GM23338 (cell line): ENCODE results near the gene ZBTB25. TPM values are rescaled to one million over a fixed set of nuclear protein-coding genes. Genes with fewer than 3 reads are reported as not detected.

Experiments
- ATAC-seq: fragments of 200-7000 bp; cut with Tn5 transposase; 3 replicates; pipeline ENCODE4 v1.9.1; 2020
- DNase-seq: peaks from one replicate; pipeline ENCODE4 v3.0.0-alpha.2; 2015; ENCODE audit warnings: low spot score
- H2AFZ ChIP-seq: fragments of 200-600 bp; sonication (generic); 2 replicates; pipeline ENCODE4 v1.8.0; 2016; ENCODE audit warnings: antibody characterized with exemption, mild to moderate bottlenecking, moderate library complexity
- H3F3A ChIP-seq: fragments of 200-600 bp; sonication (generic); replicated peaks from 2 replicates; pipeline ENCODE4 v1.8.0; 2017; ENCODE audit warnings: antibody characterized with exemption, mixed run types, low read depth
- H3K27ac ChIP-seq: fragments of 200-600 bp; sonication (generic); 2 replicates; pipeline ENCODE4 v1.6.1; 2016; ENCODE audit warnings: low read depth
- H3K27me3 ChIP-seq: fragments of 200-600 bp; sonication (generic); 2 replicates; pipeline ENCODE4 v1.8.0; 2016; ENCODE audit warnings: mild to moderate bottlenecking, mixed run types, moderate library complexity; ENCODE audit not compliant: insufficient read depth
- H3K36me3 ChIP-seq: fragments of 200-600 bp; sonication (generic); 2 replicates; pipeline ENCODE4 v1.8.0; 2016; ENCODE audit warnings: mild to moderate bottlenecking; ENCODE audit not compliant: insufficient read depth
- H3K4me1 ChIP-seq: fragments of 200-600 bp; sonication (generic); 2 replicates; pipeline ENCODE4 v1.8.0; 2016; ENCODE audit warnings: mild to moderate bottlenecking, moderate library complexity; ENCODE audit not compliant: insufficient read depth
- H3K4me2 ChIP-seq: fragments of 200-600 bp; sonication (generic); 2 replicates; pipeline ENCODE4 v1.7.1; 2017; ENCODE audit warnings: mixed run types
- H3K4me3 ChIP-seq: fragments of 200-600 bp; sonication (generic); 2 replicates; pipeline ENCODE4 v1.6.1; 2016; ENCODE audit warnings: mixed run types
- H3K79me2 ChIP-seq: fragments of 200-600 bp; sonication (generic); replicated peaks from 2 replicates; pipeline ENCODE4 v1.8.0; 2017; ENCODE audit warnings: mild to moderate bottlenecking; ENCODE audit not compliant: insufficient read depth
- H3K9me2 ChIP-seq: fragments of 200-600 bp; sonication (generic); 2 replicates; pipeline ENCODE4 v1.8.0; 2017; ENCODE audit not compliant: insufficient read depth
- H4K20me1 ChIP-seq: fragments of 200-600 bp; sonication (generic); replicated peaks from 2 replicates; pipeline ENCODE4 v1.8.0; 2017; ENCODE audit warnings: mild to moderate bottlenecking; ENCODE audit not compliant: insufficient read depth
- H3K27ac Mint-ChIP-seq: 2 replicates; pipeline ENCODE4 v1.8.0; 2020; ENCODE audit warnings: inconsistent platforms, mild to moderate bottlenecking, moderate library complexity, mixed read lengths
- H3K27me3 Mint-ChIP-seq: 3 replicates; pipeline ENCODE4 v1.8.0; 2022; ENCODE audit warnings: low read depth, mild to moderate bottlenecking, moderate library complexity, mixed read lengths, inconsistent platforms; ENCODE audit not compliant: insufficient read depth, poor library complexity
- H3K36me3 Mint-ChIP-seq: 3 replicates; pipeline ENCODE4 v1.8.0; 2021; ENCODE audit warnings: low read depth, mild to moderate bottlenecking, inconsistent platforms, moderate library complexity, mixed read lengths
- H3K4me1 Mint-ChIP-seq: 3 replicates; pipeline ENCODE4 v1.8.0; 2020; ENCODE audit warnings: mild to moderate bottlenecking, inconsistent platforms, mixed read lengths
- H3K4me3 Mint-ChIP-seq: 3 replicates; pipeline ENCODE4 v1.8.0; 2021; ENCODE audit warnings: moderate library complexity, mild to moderate bottlenecking, inconsistent platforms, mixed read lengths
- H3K9me3 Mint-ChIP-seq: 3 replicates; pipeline ENCODE4 v1.8.0; 2020; ENCODE audit warnings: moderate library complexity, mild to moderate bottlenecking, inconsistent platforms, mixed read lengths
- EZH2 ChIP-seq: fragments of 200-600 bp; sonication (generic); IDR thresholded peaks from one replicate; pipeline ENCODE4 v1.8.0; 2017; ENCODE audit warnings: antibody characterized with exemption, mild to moderate bottlenecking, low read depth; ENCODE audit not compliant: unreplicated experiment
- EZH2phosphoT487 ChIP-seq: fragments of 200-600 bp; sonication (generic); IDR thresholded peaks from one replicate; pipeline ENCODE4 v1.8.1; 2018; ENCODE audit warnings: antibody characterized with exemption; ENCODE audit not compliant: unreplicated experiment
- JUNB ChIP-seq: IDR thresholded peaks from one replicate; pipeline ENCODE4 v1.6.1; 2016; ENCODE audit warnings: antibody characterized with exemption; ENCODE audit not compliant: unreplicated experiment
- NANOG ChIP-seq: IDR thresholded peaks from 2 replicates; pipeline ENCODE4 v1.6.1; 2016; ENCODE audit warnings: antibody characterized with exemption, borderline replicate concordance
- POLR2AphosphoS5 ChIP-seq: IDR thresholded peaks from 2 replicates; pipeline ENCODE4 v1.6.1; 2016; ENCODE audit warnings: antibody characterized with exemption, low read depth
- ZNF114 ChIP-seq: fragments of 250-450 bp; sonication (Bioruptor Pico); IDR thresholded peaks from 2 replicates; pipeline ENCODE4 v1.5.0; 2020; ENCODE audit warnings: mild to moderate bottlenecking, moderate library complexity
- ZNF462 ChIP-seq: fragments of 250-450 bp; sonication (Bioruptor Pico); IDR thresholded peaks from 2 replicates; pipeline ENCODE4 v1.5.0; 2020; ENCODE audit warnings: mild to moderate bottlenecking, moderate library complexity
- polyA plus RNA-seq: library from polyadenylated mRNA; unstranded; fragments of >200 nt; fragmentation: Nextera tagmentation; extraction: Ambion mirVana; gene quantifications from 2 replicates; pipeline ENCODE4 v1.2.1, GENCODE V29; 2016
- total RNA-seq: library from RNA; depleted of rRNA; stranded (reverse); fragments of >200 nt; shearing (Covaris generic); gene quantifications from 2 replicates; pipeline ENCODE4 v1.2.3, GENCODE V29; 2014
- TF ChIP-seq, protein P1 (sequence below): IDR thresholded peaks from 2 replicates; pipeline ENCODE4 v1.6.1; 2016; ENCODE audit warnings: antibody characterized with exemption
- TF ChIP-seq, protein P2 (sequence below), 2 experiments: fragments of 200-600 bp in 1 of 2; sonication (generic) in 1 of 2; conservative IDR thresholded peaks; 2 replicates each; pipeline versions ENCODE4 v1.5.1 to v1.6.1; 2016 to 2017; ENCODE audit warnings: antibody characterized with exemption in 2 of 2, low read depth in 2 of 2, mild to moderate bottlenecking in 2 of 2, moderate library complexity in 1 of 2

ZBTB25 gene
- total and polyA plus RNA-seq, 2 experiments from 2014 or later, result 5.8 to 8.0 TPM

- peaks cover 87% of the 10 kb centered on the region for H3K36me3 ChIP-seq
- H3F3A ChIP-seq, result peaks cover 6% of the 10 kb centered on the region; the same call in 1 of the 2 replicates
- H3K4me3 ChIP-seq, result no peak overlapping the region
- no peak overlapping the region for H3K27ac ChIP-seq
- DNase-seq (no peak), ATAC-seq (no peak)
- Mint-ChIP-seq H3K4me3 (no peak overlapping the region), H3K27ac (no peak overlapping the region), H3K36me3 (peaks cover 91% of the 10 kb centered on the region), H3K9me3 (no peaks in the 10 kb centered on the region), H3K27me3 (peaks cover 6% of the 10 kb centered on the region), H3K4me1 (no peaks in the 10 kb centered on the region)
- no peak overlapping the region for H3K4me2 ChIP-seq
- H3K9me2 ChIP-seq, result no peaks in the 10 kb centered on the region
- no peak overlapping the region for H2AFZ ChIP-seq
- peaks cover 15% of the 10 kb centered on the region for H4K20me1 ChIP-seq
- H3K4me1 ChIP-seq, result no peaks in the 10 kb centered on the region
- TF ChIP-seq JUNB (no peak), ZNF114 (no peak), POLR2AphosphoS5 (no peak), EZH2phosphoT487 (no peak), ZNF462 (CRISPR knock-in tag) (no peak), NANOG (no peak), EZH2 (no peak)
- TF ChIP-seq, protein P1, sequence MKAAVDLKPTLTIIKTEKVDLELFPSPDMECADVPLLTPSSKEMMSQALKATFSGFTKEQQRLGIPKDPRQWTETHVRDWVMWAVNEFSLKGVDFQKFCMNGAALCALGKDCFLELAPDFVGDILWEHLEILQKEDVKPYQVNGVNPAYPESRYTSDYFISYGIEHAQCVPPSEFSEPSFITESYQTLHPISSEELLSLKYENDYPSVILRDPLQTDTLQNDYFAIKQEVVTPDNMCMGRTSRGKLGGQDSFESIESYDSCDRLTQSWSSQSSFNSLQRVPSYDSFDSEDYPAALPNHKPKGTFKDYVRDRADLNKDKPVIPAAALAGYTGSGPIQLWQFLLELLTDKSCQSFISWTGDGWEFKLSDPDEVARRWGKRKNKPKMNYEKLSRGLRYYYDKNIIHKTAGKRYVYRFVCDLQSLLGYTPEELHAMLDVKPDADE, result no peak
- TF ChIP-seq, protein P2, sequence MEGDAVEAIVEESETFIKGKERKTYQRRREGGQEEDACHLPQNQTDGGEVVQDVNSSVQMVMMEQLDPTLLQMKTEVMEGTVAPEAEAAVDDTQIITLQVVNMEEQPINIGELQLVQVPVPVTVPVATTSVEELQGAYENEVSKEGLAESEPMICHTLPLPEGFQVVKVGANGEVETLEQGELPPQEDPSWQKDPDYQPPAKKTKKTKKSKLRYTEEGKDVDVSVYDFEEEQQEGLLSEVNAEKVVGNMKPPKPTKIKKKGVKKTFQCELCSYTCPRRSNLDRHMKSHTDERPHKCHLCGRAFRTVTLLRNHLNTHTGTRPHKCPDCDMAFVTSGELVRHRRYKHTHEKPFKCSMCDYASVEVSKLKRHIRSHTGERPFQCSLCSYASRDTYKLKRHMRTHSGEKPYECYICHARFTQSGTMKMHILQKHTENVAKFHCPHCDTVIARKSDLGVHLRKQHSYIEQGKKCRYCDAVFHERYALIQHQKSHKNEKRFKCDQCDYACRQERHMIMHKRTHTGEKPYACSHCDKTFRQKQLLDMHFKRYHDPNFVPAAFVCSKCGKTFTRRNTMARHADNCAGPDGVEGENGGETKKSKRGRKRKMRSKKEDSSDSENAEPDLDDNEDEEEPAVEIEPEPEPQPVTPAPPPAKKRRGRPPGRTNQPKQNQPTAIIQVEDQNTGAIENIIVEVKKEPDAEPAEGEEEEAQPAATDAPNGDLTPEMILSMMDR (conservative IDR thresholded peaks at IDR 0.05; ENCODE audit: low read depth in 2 of 2), result no peak
- H3K27me3 ChIP-seq, result no peaks in the 10 kb centered on the region
- H3K79me2 ChIP-seq, result no peaks in the 10 kb centered on the region
These were observed 63.1 kb downstream of the ZBTB25 start for GRCh38 chr14:64440494-64440893.
